Trophoblast cell (in vitro differentiated cells and primary cell): ENCODE measurements around the gene VPS41. TPM values are rescaled to one million over a fixed set of nuclear protein-coding genes. Genes with fewer than 3 reads are reported as not detected.

Experiments used
- DNase-seq, 2 donors: peaks; one replicate each; pipeline ENCODE4 v3.0.0-alpha.2; 2016
- H2AFZ ChIP-seq: 2 replicates; pipeline ENCODE4 v1.6.1; 2013; ENCODE audit warnings: low read length, moderate library complexity, mild to moderate bottlenecking; ENCODE audit not compliant: insufficient read depth, poor library complexity
- H2AK5ac ChIP-seq: 2 replicates; pipeline ENCODE4 v1.6.1; 2013; ENCODE audit warnings: mild to moderate bottlenecking, low read length
- H2BK120ac ChIP-seq: 2 replicates; pipeline ENCODE4 v1.6.1; 2013; ENCODE audit warnings: low read length, mild to moderate bottlenecking, moderate library complexity; ENCODE audit not compliant: insufficient read depth, poor library complexity
- H2BK12ac ChIP-seq: 2 replicates; pipeline ENCODE4 v1.6.1; 2013; ENCODE audit warnings: mild to moderate bottlenecking, low read length, moderate library complexity
- H2BK5ac ChIP-seq: 2 replicates; pipeline ENCODE4 v1.6.1; 2013; ENCODE audit warnings: low read length, low read depth, moderate library complexity, mild to moderate bottlenecking; ENCODE audit not compliant: poor library complexity
- H3K14ac ChIP-seq: 2 replicates; pipeline ENCODE4 v1.6.1; 2013; ENCODE audit warnings: mild to moderate bottlenecking, low read length
- H3K18ac ChIP-seq: 2 replicates; pipeline ENCODE4 v1.6.1; 2013; ENCODE audit warnings: mild to moderate bottlenecking, low read length
- H3K23ac ChIP-seq: 2 replicates; pipeline ENCODE4 v1.6.1; 2013; ENCODE audit warnings: low read length
- H3K27ac ChIP-seq: 2 replicates; pipeline ENCODE4 v1.5.1; 2013; ENCODE audit warnings: low read depth, mild to moderate bottlenecking, inconsistent platforms, low read length, moderate library complexity
- H3K27me3 ChIP-seq: 2 replicates; pipeline ENCODE4 v1.6.1; 2013; ENCODE audit warnings: inconsistent platforms, mild to moderate bottlenecking, low read length, moderate library complexity; ENCODE audit not compliant: insufficient read depth
- H3K36me3 ChIP-seq, 2 experiments: 1 replicate in 1 of 2; 2 replicates in 1 of 2; pipeline ENCODE4 v1.6.1; 2013; ENCODE audit warnings: low read length in 2 of 2, mild to moderate bottlenecking in 2 of 2, moderate library complexity in 1 of 2; ENCODE audit not compliant: insufficient read depth in 2 of 2, control insufficient read depth in 1 of 2
- H3K4ac ChIP-seq: 2 replicates; pipeline ENCODE4 v1.6.1; 2013; ENCODE audit warnings: low read depth, mild to moderate bottlenecking, low read length, moderate library complexity
- H3K4me1 ChIP-seq, 2 experiments: 1 replicate in 1 of 2; 2 replicates in 1 of 2; pipeline ENCODE4 v1.6.1; 2013; ENCODE audit warnings: low read length in 2 of 2, mild to moderate bottlenecking in 2 of 2, moderate library complexity in 1 of 2; ENCODE audit not compliant: insufficient read depth in 2 of 2, control insufficient read depth in 1 of 2
- H3K4me2 ChIP-seq: 2 replicates; pipeline ENCODE4 v1.6.1; 2013; ENCODE audit warnings: inconsistent platforms, mild to moderate bottlenecking, low read length, moderate library complexity
- H3K4me3 ChIP-seq: 2 replicates; pipeline ENCODE4 v1.5.1; 2013; ENCODE audit warnings: mild to moderate bottlenecking, low read depth, low read length, inconsistent platforms
- H3K79me1 ChIP-seq: one replicate; pipeline ENCODE4 v1.6.1; 2013; ENCODE audit warnings: low read length
- H3K79me2 ChIP-seq: 2 replicates; pipeline ENCODE4 v1.6.1; 2013; ENCODE audit warnings: low read length, mild to moderate bottlenecking; ENCODE audit not compliant: control insufficient read depth, insufficient read depth, poor library complexity
- H3K9ac ChIP-seq: 2 replicates; pipeline ENCODE4 v1.6.1; 2013; ENCODE audit warnings: mild to moderate bottlenecking, low read length
- H3K9me3 ChIP-seq: 2 replicates; pipeline ENCODE4 v1.6.1; 2013; ENCODE audit warnings: low read depth, mild to moderate bottlenecking, control low read depth, inconsistent platforms, low read length; ENCODE audit not compliant: insufficient read depth
- H4K12ac ChIP-seq: 2 replicates; pipeline ENCODE4 v1.6.1; 2013; ENCODE audit warnings: low read depth, mild to moderate bottlenecking, low read length, moderate library complexity
- H4K8ac ChIP-seq: 2 replicates; pipeline ENCODE4 v1.6.1; 2013; ENCODE audit warnings: low read depth, mild to moderate bottlenecking, low read length, moderate library complexity
- H4K91ac ChIP-seq: one replicate; pipeline ENCODE4 v1.6.1; 2013; ENCODE audit warnings: low read depth, mild to moderate bottlenecking, low read length, moderate library complexity
- WGBS: extraction: QIAGEN DNeasy Blood & Tissue Kit; methylation state at CpG from one replicate; pipeline ENCODE4 v1.1.7; 2013; ENCODE audit warnings: missing lambda C conversion rate; ENCODE audit not compliant: insufficient read length, insufficient coverage; ENCODE audit errors: extremely low coverage; 5-methylcytosine and 5-hydroxymethylcytosine counted together
- polyA plus RNA-seq: library from polyadenylated mRNA; stranded (reverse); fragments of 200-250 nt; gene quantifications from 2 replicates; pipeline ENCODE4 v1.2.3, GENCODE V29; 2013

The VPS41 gene
- polyA plus RNA-seq: 18.5 and 21.4 TPM in 2 replicates

DNA sequence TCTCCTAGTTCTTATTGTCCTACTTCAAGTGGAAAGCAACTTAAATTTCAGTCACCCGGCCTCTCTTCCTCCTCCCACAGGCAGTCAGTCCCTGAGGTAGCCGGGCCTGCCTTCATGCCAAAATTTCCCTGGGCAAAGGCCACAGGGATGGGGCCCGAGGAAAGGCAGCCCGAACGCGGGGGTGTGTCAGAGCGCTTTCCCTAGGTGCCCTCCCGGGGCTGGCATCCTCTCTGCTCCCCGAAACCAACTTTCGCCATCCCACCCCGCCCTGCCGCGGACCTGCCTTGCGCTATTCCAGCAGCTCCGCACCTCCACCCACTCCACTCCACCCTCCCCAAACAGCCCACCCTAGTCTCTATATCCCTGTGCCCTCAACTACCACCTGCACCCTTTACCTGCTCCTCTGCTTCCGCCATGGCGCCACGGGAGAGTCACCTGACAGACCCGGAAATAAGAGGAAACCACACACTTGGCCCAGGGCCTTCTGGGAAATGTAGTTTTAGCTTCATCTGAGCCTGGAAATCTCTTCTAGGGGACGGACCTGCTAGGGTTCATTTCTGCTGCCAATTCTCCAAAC lies at the start of gene VPS41:
VPS41 (minus strand) TSS at position 433 of the 577 bp plus-strand sequence; CDS start at position 416, 17 bp downstream.
- Histone ChIP-seq H3K36me3 (no peaks in the 10 kb centered on the region), H2BK12ac (no peak within 1 kb of the TSS), H2BK5ac (no peak within 1 kb of the TSS), H3K27ac (no peak within 1 kb of the TSS), H2AK5ac (no peak within 1 kb of the TSS), H4K12ac (no peak within 1 kb of the TSS), H4K8ac (peak within 1 kb of the TSS; percentile 58), H3K18ac (peak within 1 kb of the TSS; percentile 1), H3K79me1 (peaks cover 3% of the 10 kb centered on the region), H3K27me3 (no peaks in the 10 kb centered on the region), H3K4ac (peak within 1 kb of the TSS; percentile 46), H3K9ac (peak within 1 kb of the TSS; percentile 74), H3K79me2 (no peaks in the 10 kb centered on the region), H3K14ac (peak within 1 kb of the TSS; percentile 23), H3K4me2 (peak within 1 kb of the TSS; percentile 65), H2BK120ac (no peak within 1 kb of the TSS), H3K9me3 (no peaks in the 10 kb centered on the region), H2AFZ (peak within 1 kb of the TSS; percentile 80), H3K4me1 (no peaks in the 10 kb centered on the region), H3K23ac (no peak within 1 kb of the TSS), H3K4me3 (peak within 1 kb of the TSS; percentile 99), H4K91ac (peak within 1 kb of the TSS; percentile 40)
- no CpG with 5 or more reads among the region's 20 CpGs for WGBS
- DNase-seq: peak; percentile 57 to 83

GRCh38 chr7:38955892-38956291 lies 46.9 kb upstream of the VPS41 start:
- Histone ChIP-seq H3K27me3 (no peaks in the 10 kb centered on the region), H4K12ac (no peak overlapping the region), H3K27ac (no peak overlapping the region), H2AK5ac (no peak overlapping the region), H4K91ac (no peak overlapping the region), H4K8ac (no peak overlapping the region), H3K9me3 (no peaks in the 10 kb centered on the region), H3K79me1 (no peaks in the 10 kb centered on the region), H3K4me2 (no peak overlapping the region), H2AFZ (no peak overlapping the region), H2BK5ac (no peak overlapping the region), H2BK120ac (no peak overlapping the region), H3K18ac (no peak overlapping the region), H3K4me3 (no peak overlapping the region), H3K23ac (no peak overlapping the region), H3K14ac (no peak overlapping the region), H3K36me3 (no peaks in the 10 kb centered on the region), H2BK12ac (no peak overlapping the region), H3K4ac (no peak overlapping the region), H3K9ac (no peak overlapping the region), H3K4me1 (no peaks in the 10 kb centered on the region), H3K79me2 (no peaks in the 10 kb centered on the region)
- no CpG with 5 or more reads among the region's 5 CpGs for WGBS
- no peak for DNase-seq

DNA sequence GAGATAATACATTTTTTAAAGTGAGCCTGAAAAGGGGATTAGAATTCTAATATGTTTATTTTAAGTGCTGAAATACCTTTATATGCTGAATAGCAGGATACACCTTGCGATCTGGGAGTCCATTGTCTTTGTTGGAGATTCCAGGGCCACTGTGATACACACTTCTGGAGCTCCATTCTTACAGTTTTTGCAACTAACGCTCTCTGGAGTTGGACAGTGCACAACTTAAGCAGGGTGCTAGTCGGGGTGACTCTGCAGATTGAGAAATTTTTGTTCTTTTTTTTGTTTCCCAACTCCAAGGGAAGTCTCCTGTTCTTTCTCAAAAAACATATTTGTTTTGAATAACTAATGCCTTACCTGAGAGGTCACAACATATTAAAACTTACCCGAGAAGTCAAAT lies 45.0 kb upstream of the VPS41 start:
- Histone ChIP-seq H3K14ac (no peak overlapping the region), H3K4me3 (no peak overlapping the region), H2AK5ac (no peak overlapping the region), H3K9me3 (no peaks in the 10 kb centered on the region), H3K18ac (no peak overlapping the region), H2BK12ac (no peak overlapping the region), H3K23ac (no peak overlapping the region), H3K4ac (no peak overlapping the region), H3K79me2 (no peaks in the 10 kb centered on the region), H2BK5ac (no peak overlapping the region), H4K91ac (no peak overlapping the region), H2BK120ac (no peak overlapping the region), H3K9ac (no peak overlapping the region), H3K27ac (no peak overlapping the region), H4K12ac (no peak overlapping the region), H4K8ac (no peak overlapping the region), H3K27me3 (no peaks in the 10 kb centered on the region), H3K36me3 (no peaks in the 10 kb centered on the region), H2AFZ (no peak overlapping the region), H3K79me1 (no peaks in the 10 kb centered on the region), H3K4me2 (no peak overlapping the region), H3K4me1 (no peaks in the 10 kb centered on the region)
- WGBS: no CpG with 5 or more reads among the region's 4 CpGs
- DNase-seq: no peak

DNA sequence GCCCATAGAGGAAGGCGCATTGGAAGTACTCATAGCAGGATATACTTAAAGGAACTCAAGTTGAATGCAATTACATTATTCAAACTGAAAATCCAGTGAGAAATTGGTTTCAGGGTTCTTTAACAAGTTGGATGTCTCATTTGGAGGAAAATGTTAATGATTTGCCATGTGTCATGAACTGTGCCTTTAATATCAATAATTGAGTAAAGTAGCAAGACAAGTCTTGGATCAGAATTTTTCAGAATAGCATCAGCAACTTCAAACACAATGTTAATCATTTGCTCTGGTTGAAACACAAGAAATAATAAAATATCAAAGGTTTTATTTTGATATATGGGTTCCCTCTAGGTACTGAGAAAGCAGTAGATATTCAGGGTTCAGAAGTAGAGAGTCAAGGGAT lies 44.2 kb upstream of the VPS41 start:
- Histone ChIP-seq H3K18ac (no peak overlapping the region), H3K27ac (no peak overlapping the region), H2AK5ac (no peak overlapping the region), H3K27me3 (no peaks in the 10 kb centered on the region), H4K8ac (no peak overlapping the region), H4K12ac (no peak overlapping the region), H3K4me3 (no peak overlapping the region), H3K4ac (no peak overlapping the region), H2BK120ac (no peak overlapping the region), H3K9ac (no peak overlapping the region), H2BK5ac (no peak overlapping the region), H2BK12ac (no peak overlapping the region), H3K9me3 (no peaks in the 10 kb centered on the region), H3K36me3 (no peaks in the 10 kb centered on the region), H3K23ac (no peak overlapping the region), H2AFZ (no peak overlapping the region), H3K4me2 (no peak overlapping the region), H3K4me1 (no peaks in the 10 kb centered on the region), H3K79me1 (no peaks in the 10 kb centered on the region), H3K14ac (no peak overlapping the region), H4K91ac (no peak overlapping the region), H3K79me2 (no peaks in the 10 kb centered on the region)
- no peak for DNase-seq
- no CpG with 5 or more reads among the region's 1 CpG for WGBS
